GM23338 (cell line): ENCODE measurements around the gene LPP. TPM values are rescaled to one million over a fixed set of nuclear protein-coding genes. Genes with fewer than 3 reads are reported as not detected.

Experiments used
- ATAC-seq: fragments of 200-7000 bp; cut with Tn5 transposase; 3 replicates; pipeline ENCODE4 v1.9.1; 2020
- DNase-seq: peaks from one replicate; pipeline ENCODE4 v3.0.0-alpha.2; 2015; ENCODE audit warnings: low spot score
- H2AFZ ChIP-seq: fragments of 200-600 bp; sonication (generic); 2 replicates; pipeline ENCODE4 v1.8.0; 2016; ENCODE audit warnings: antibody characterized with exemption, mild to moderate bottlenecking, moderate library complexity
- H3F3A ChIP-seq: fragments of 200-600 bp; sonication (generic); replicated peaks from 2 replicates; pipeline ENCODE4 v1.8.0; 2017; ENCODE audit warnings: antibody characterized with exemption, mixed run types, low read depth
- H3K27ac ChIP-seq: fragments of 200-600 bp; sonication (generic); 2 replicates; pipeline ENCODE4 v1.6.1; 2016; ENCODE audit warnings: low read depth
- H3K27me3 ChIP-seq: fragments of 200-600 bp; sonication (generic); 2 replicates; pipeline ENCODE4 v1.8.0; 2016; ENCODE audit warnings: mild to moderate bottlenecking, mixed run types, moderate library complexity; ENCODE audit not compliant: insufficient read depth
- H3K36me3 ChIP-seq: fragments of 200-600 bp; sonication (generic); 2 replicates; pipeline ENCODE4 v1.8.0; 2016; ENCODE audit warnings: mild to moderate bottlenecking; ENCODE audit not compliant: insufficient read depth
- H3K4me1 ChIP-seq: fragments of 200-600 bp; sonication (generic); 2 replicates; pipeline ENCODE4 v1.8.0; 2016; ENCODE audit warnings: mild to moderate bottlenecking, moderate library complexity; ENCODE audit not compliant: insufficient read depth
- H3K4me2 ChIP-seq: fragments of 200-600 bp; sonication (generic); 2 replicates; pipeline ENCODE4 v1.7.1; 2017; ENCODE audit warnings: mixed run types
- H3K4me3 ChIP-seq: fragments of 200-600 bp; sonication (generic); 2 replicates; pipeline ENCODE4 v1.6.1; 2016; ENCODE audit warnings: mixed run types
- H3K79me2 ChIP-seq: fragments of 200-600 bp; sonication (generic); replicated peaks from 2 replicates; pipeline ENCODE4 v1.8.0; 2017; ENCODE audit warnings: mild to moderate bottlenecking; ENCODE audit not compliant: insufficient read depth
- H3K9me2 ChIP-seq: fragments of 200-600 bp; sonication (generic); 2 replicates; pipeline ENCODE4 v1.8.0; 2017; ENCODE audit not compliant: insufficient read depth
- H4K20me1 ChIP-seq: fragments of 200-600 bp; sonication (generic); replicated peaks from 2 replicates; pipeline ENCODE4 v1.8.0; 2017; ENCODE audit warnings: mild to moderate bottlenecking; ENCODE audit not compliant: insufficient read depth
- H3K27ac Mint-ChIP-seq: 2 replicates; pipeline ENCODE4 v1.8.0; 2020; ENCODE audit warnings: inconsistent platforms, mild to moderate bottlenecking, moderate library complexity, mixed read lengths
- H3K27me3 Mint-ChIP-seq: 3 replicates; pipeline ENCODE4 v1.8.0; 2022; ENCODE audit warnings: low read depth, mild to moderate bottlenecking, moderate library complexity, mixed read lengths, inconsistent platforms; ENCODE audit not compliant: insufficient read depth, poor library complexity
- H3K36me3 Mint-ChIP-seq: 3 replicates; pipeline ENCODE4 v1.8.0; 2021; ENCODE audit warnings: low read depth, mild to moderate bottlenecking, inconsistent platforms, moderate library complexity, mixed read lengths
- H3K4me1 Mint-ChIP-seq: 3 replicates; pipeline ENCODE4 v1.8.0; 2020; ENCODE audit warnings: mild to moderate bottlenecking, inconsistent platforms, mixed read lengths
- H3K4me3 Mint-ChIP-seq: 3 replicates; pipeline ENCODE4 v1.8.0; 2021; ENCODE audit warnings: moderate library complexity, mild to moderate bottlenecking, inconsistent platforms, mixed read lengths
- H3K9me3 Mint-ChIP-seq: 3 replicates; pipeline ENCODE4 v1.8.0; 2020; ENCODE audit warnings: moderate library complexity, mild to moderate bottlenecking, inconsistent platforms, mixed read lengths
- CTCF ChIP-seq, 2 experiments: fragments of 200-600 bp in 1 of 2; sonication (generic) in 1 of 2; conservative IDR thresholded peaks; 2 replicates each; pipeline versions ENCODE4 v1.5.1 to v1.6.1; 2016 to 2017; ENCODE audit warnings: antibody characterized with exemption in 2 of 2, low read depth in 2 of 2, mild to moderate bottlenecking in 2 of 2, moderate library complexity in 1 of 2
- JUNB ChIP-seq: IDR thresholded peaks from one replicate; pipeline ENCODE4 v1.6.1; 2016; ENCODE audit warnings: antibody characterized with exemption; ENCODE audit not compliant: unreplicated experiment
- NANOG ChIP-seq: IDR thresholded peaks from 2 replicates; pipeline ENCODE4 v1.6.1; 2016; ENCODE audit warnings: antibody characterized with exemption, borderline replicate concordance
- ZNF462 ChIP-seq: fragments of 250-450 bp; sonication (Bioruptor Pico); IDR thresholded peaks from 2 replicates; pipeline ENCODE4 v1.5.0; 2020; ENCODE audit warnings: mild to moderate bottlenecking, moderate library complexity
- polyA plus RNA-seq: library from polyadenylated mRNA; unstranded; fragments of >200 nt; fragmentation: Nextera tagmentation; extraction: Ambion mirVana; gene quantifications from 2 replicates; pipeline ENCODE4 v1.2.1, GENCODE V29; 2016
- total RNA-seq: library from RNA; depleted of rRNA; stranded (reverse); fragments of >200 nt; shearing (Covaris generic); gene quantifications from 2 replicates; pipeline ENCODE4 v1.2.3, GENCODE V29; 2014

The LPP gene
- total and polyA plus RNA-seq, 2 experiments from 2014 or later: 23.0 to 35.2 TPM

- no peak overlapping the region for H2AFZ ChIP-seq
- H3K36me3 ChIP-seq: no peaks in the 10 kb centered on the region
- H3K4me3 ChIP-seq: no peak overlapping the region
- H3K9me2 ChIP-seq: no peaks in the 10 kb centered on the region
- H3K4me2 ChIP-seq: no peak overlapping the region
- Mint-ChIP-seq H3K27ac (no peak overlapping the region), H3K36me3 (no peaks in the 10 kb centered on the region), H3K4me3 (no peak overlapping the region), H3K9me3 (no peaks in the 10 kb centered on the region), H3K4me1 (peaks cover 4% of the 10 kb centered on the region; the same call in 2 of the 3 replicates), H3K27me3 (no peaks in the 10 kb centered on the region)
- no peak for TF ChIP-seq ZNF462 (CRISPR knock-in tag)
- H3K79me2 ChIP-seq: no peaks in the 10 kb centered on the region
- H3F3A ChIP-seq: no peaks in the 10 kb centered on the region
- H3K27me3 ChIP-seq: no peaks in the 10 kb centered on the region
- DNase-seq (no peak), ATAC-seq (no peak)
- H3K4me1 ChIP-seq: no peaks in the 10 kb centered on the region
- no peaks in the 10 kb centered on the region for H4K20me1 ChIP-seq
- no peak overlapping the region for H3K27ac ChIP-seq
These were observed 505.6 kb downstream of the LPP start for GRCh38 chr3:188659449-188660090.

GRCh38 chr3:188660415-188660814 lies 506.5 kb downstream of the LPP start:
- Histone ChIP-seq H3K36me3 (no peaks in the 10 kb centered on the region), H3K9me2 (no peaks in the 10 kb centered on the region), H3K4me2 (no peak overlapping the region), H3K4me3 (no peak overlapping the region), H3K27me3 (no peaks in the 10 kb centered on the region), H3K27ac (no peak overlapping the region), H4K20me1 (no peaks in the 10 kb centered on the region), H3F3A (no peaks in the 10 kb centered on the region), H2AFZ (no peak overlapping the region), H3K79me2 (no peaks in the 10 kb centered on the region), H3K4me1 (no peaks in the 10 kb centered on the region)
- ATAC-seq: no peak
- Mint-ChIP-seq H3K27me3 (no peaks in the 10 kb centered on the region), H3K4me3 (no peak overlapping the region), H3K27ac (no peak overlapping the region; the same call in 1 of the 2 replicates), H3K36me3 (no peaks in the 10 kb centered on the region), H3K4me1 (peaks cover 4% of the 10 kb centered on the region; the same call in 2 of the 3 replicates), H3K9me3 (no peaks in the 10 kb centered on the region)
- DNase-seq: no peak
- TF ChIP-seq JUNB (no peak), CTCF (conservative IDR thresholded peaks at IDR 0.05; ENCODE audit: low read depth in 2 of 2) (no peak), NANOG (no peak)
